Measurements from ENCODE around the gene MUC4. TPM values are rescaled to one million over a fixed set of nuclear protein-coding genes. Genes with fewer than 3 reads are reported as not detected.

The MUC4 gene
- total RNA-seq, 1 experiment from 2014 or later: 3.6 TPM

DNA sequence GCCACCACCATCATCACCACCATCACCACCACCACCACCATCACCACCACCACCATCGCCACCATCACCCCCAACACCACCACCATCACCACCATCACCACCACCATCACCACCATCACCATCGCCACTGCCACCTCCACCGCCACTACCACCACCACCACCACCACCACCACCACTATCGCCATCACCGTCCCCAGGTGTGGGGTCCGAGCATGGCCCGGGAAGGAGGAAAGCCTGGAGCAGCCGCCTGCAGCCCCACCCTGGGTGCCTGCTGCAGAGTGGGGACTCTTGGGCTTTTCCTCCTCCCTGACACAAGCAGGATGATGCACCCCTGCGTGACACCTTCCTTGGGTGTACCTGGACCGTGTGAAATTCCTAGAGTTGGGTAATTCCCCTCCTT lies 43.9 kb downstream of the MUC4 start:
- DNase-seq: no peak
- intact Hi-C loops (cut with micrococcal nuclease; ENCODE audit: unreplicated experiment): no loop called here
- H3K4me1 Mint-ChIP-seq (ENCODE audit: low read depth, unreplicated experiment): no peaks in the 10 kb centered on the region
- H3K4me3 Mint-ChIP-seq (ENCODE audit: low read depth, unreplicated experiment): no peak overlapping the region
- CTCF ChIA-PET: no interaction called here
- peaks cover 21% of the 10 kb centered on the region for H3K27me3 Mint-ChIP-seq (ENCODE audit: unreplicated experiment)
- H3K9me3 Mint-ChIP-seq (ENCODE audit: low read depth, unreplicated experiment): peaks cover 2% of the 10 kb centered on the region
- TF ChIP-seq, protein P1, sequence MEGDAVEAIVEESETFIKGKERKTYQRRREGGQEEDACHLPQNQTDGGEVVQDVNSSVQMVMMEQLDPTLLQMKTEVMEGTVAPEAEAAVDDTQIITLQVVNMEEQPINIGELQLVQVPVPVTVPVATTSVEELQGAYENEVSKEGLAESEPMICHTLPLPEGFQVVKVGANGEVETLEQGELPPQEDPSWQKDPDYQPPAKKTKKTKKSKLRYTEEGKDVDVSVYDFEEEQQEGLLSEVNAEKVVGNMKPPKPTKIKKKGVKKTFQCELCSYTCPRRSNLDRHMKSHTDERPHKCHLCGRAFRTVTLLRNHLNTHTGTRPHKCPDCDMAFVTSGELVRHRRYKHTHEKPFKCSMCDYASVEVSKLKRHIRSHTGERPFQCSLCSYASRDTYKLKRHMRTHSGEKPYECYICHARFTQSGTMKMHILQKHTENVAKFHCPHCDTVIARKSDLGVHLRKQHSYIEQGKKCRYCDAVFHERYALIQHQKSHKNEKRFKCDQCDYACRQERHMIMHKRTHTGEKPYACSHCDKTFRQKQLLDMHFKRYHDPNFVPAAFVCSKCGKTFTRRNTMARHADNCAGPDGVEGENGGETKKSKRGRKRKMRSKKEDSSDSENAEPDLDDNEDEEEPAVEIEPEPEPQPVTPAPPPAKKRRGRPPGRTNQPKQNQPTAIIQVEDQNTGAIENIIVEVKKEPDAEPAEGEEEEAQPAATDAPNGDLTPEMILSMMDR (IDR thresholded peaks at IDR 0.05; ENCODE audit: unreplicated experiment): no peak
- H3K36me3 Mint-ChIP-seq (ENCODE audit: insufficient read depth, unreplicated experiment): no peaks in the 10 kb centered on the region
- no peak overlapping the region for H3K27ac Mint-ChIP-seq (ENCODE audit: unreplicated experiment)
- no TSS peak for BruUV-seq (replicated peaks)

DNA sequence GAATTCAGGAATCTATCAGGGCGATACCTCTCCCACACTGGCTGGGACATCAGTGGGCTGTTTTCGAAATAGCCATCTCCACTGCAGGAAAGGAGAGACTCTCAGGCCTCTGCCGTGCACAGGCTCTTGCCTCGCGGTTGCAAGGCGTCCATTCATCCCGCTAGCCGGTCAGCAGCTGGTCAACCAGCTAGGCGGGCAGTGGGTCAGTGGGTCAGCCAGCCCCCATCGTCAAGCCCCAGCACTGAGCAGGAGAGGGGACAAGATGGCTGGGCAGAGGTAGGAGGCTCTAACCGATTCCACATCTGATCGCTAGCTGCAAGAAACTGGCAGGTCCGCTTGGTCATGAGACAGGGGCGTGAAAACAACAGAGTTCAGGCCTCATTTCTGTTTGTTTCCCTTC lies 45.1 kb downstream of the MUC4 start:
- peaks cover 12% of the 10 kb centered on the region for H3K27me3 Mint-ChIP-seq (ENCODE audit: unreplicated experiment)
- DNase-seq: no peak
- no peaks in the 10 kb centered on the region for H3K4me1 Mint-ChIP-seq (ENCODE audit: low read depth, unreplicated experiment)
- TF ChIP-seq, protein P1 (IDR thresholded peaks at IDR 0.05; ENCODE audit: unreplicated experiment): no peak
- H3K9me3 Mint-ChIP-seq (ENCODE audit: low read depth, unreplicated experiment): peaks cover 2% of the 10 kb centered on the region
- BruUV-seq (replicated peaks): no TSS peak
- no peak overlapping the region for H3K27ac Mint-ChIP-seq (ENCODE audit: unreplicated experiment)
- intact Hi-C loops (cut with micrococcal nuclease; ENCODE audit: unreplicated experiment): no loop called here
- H3K36me3 Mint-ChIP-seq (ENCODE audit: insufficient read depth, unreplicated experiment): no peaks in the 10 kb centered on the region
- CTCF ChIA-PET: no interaction called here
- H3K4me3 Mint-ChIP-seq (ENCODE audit: low read depth, unreplicated experiment): no peak overlapping the region

GRCh38 chr3:195764961-195765706 lies 46.6 kb downstream of the MUC4 start:
- Mint-ChIP-seq H3K27me3 (ENCODE audit: unreplicated experiment) (peaks cover 21% of the 10 kb centered on the region), H3K36me3 (ENCODE audit: insufficient read depth, unreplicated experiment) (no peaks in the 10 kb centered on the region), H3K4me3 (ENCODE audit: low read depth, unreplicated experiment) (no peak overlapping the region), H3K27ac (ENCODE audit: unreplicated experiment) (no peak overlapping the region), H3K9me3 (ENCODE audit: low read depth, unreplicated experiment) (peaks cover 2% of the 10 kb centered on the region), H3K4me1 (ENCODE audit: low read depth, unreplicated experiment) (no peaks in the 10 kb centered on the region)
- DNase-seq: no peak
- CTCF ChIA-PET: no interaction called here
- TF ChIP-seq, protein P1 (IDR thresholded peaks at IDR 0.05; ENCODE audit: unreplicated experiment): no peak
- intact Hi-C loops (cut with micrococcal nuclease; ENCODE audit: unreplicated experiment): no loop called here
- no TSS peak for BruUV-seq (replicated peaks)

GRCh38 chr3:195763843-195764825 lies 47.6 kb downstream of the MUC4 start:
- Mint-ChIP-seq H3K4me3 (ENCODE audit: low read depth, unreplicated experiment) (no peak overlapping the region), H3K4me1 (ENCODE audit: low read depth, unreplicated experiment) (no peaks in the 10 kb centered on the region), H3K9me3 (ENCODE audit: low read depth, unreplicated experiment) (peaks cover 2% of the 10 kb centered on the region), H3K27me3 (ENCODE audit: unreplicated experiment) (peaks cover 31% of the 10 kb centered on the region), H3K36me3 (ENCODE audit: insufficient read depth, unreplicated experiment) (no peaks in the 10 kb centered on the region), H3K27ac (ENCODE audit: unreplicated experiment) (no peak overlapping the region)
- no peak for DNase-seq
- intact Hi-C loops (cut with micrococcal nuclease; ENCODE audit: unreplicated experiment): no loop called here
- CTCF ChIA-PET: no interaction called here
- BruUV-seq (replicated peaks): no TSS peak
- TF ChIP-seq, protein P1 (IDR thresholded peaks at IDR 0.05; ENCODE audit: unreplicated experiment): no peak

Data from Calu3 (cell line).